AG04450 (cell line): Measurements from ENCODE around the gene SESN3. TPM values are rescaled to one million over a fixed set of nuclear protein-coding genes. Genes with fewer than 3 reads are reported as not detected.
"Not testable (repeated sequence)": the region's sequence is repeated elsewhere in the genome, so short reads cannot be mapped to it uniquely, and the experiment has no call there.

ENCODE experiments used
- CTCF ChIA-PET: fragments of 300-600, 350-600 bp; formaldehyde crosslinking; extraction: SDS; loops from one replicate; lab custom pipeline; 2022; ENCODE audit warnings: antibody characterized with exemption, inconsistent platforms; lab: Charles Lee
- POLR2A ChIA-PET: fragments of 350-600 bp; formaldehyde crosslinking; extraction: SDS; loops from one replicate; lab custom pipeline; 2021; ENCODE audit warnings: antibody characterized with exemption, inconsistent platforms; lab: Yijun Ruan, JAX
- DNase-seq: peaks from one replicate; pipeline ENCODE4 v3.0.0-alpha.2; 2011; ENCODE audit warnings: low read depth, low spot score
- H3K27ac ChIP-seq: one replicate; pipeline ENCODE4 v1.5.1; 2012; ENCODE audit warnings: low read depth, low read length, control low read depth
- H3K27me3 ChIP-seq: one replicate; pipeline ENCODE4 v1.6.0; 2012; ENCODE audit warnings: low read length; ENCODE audit not compliant: control insufficient read depth, insufficient read depth
- H3K4me3 ChIP-seq: 2 replicates; pipeline ENCODE4 v1.5.1; 2011; ENCODE audit warnings: mild to moderate bottlenecking, low read depth, low read length, control low read depth
- H3K9me3 ChIP-seq: 2 replicates; pipeline ENCODE4 v1.5.1; 2012; ENCODE audit warnings: low read length; ENCODE audit not compliant: control insufficient read depth, insufficient read depth
- polyA plus RNA-seq: library from polyadenylated mRNA; depleted of rRNA; stranded (reverse); fragments of >200 nt; gene quantifications from 2 replicates; pipeline ENCODE4 v1.2.3, GENCODE V29; 2011
- TF ChIP-seq, protein P1 (sequence below): IDR thresholded peaks from 2 replicates; pipeline ENCODE4 v1.5.1; 2011; ENCODE audit warnings: low read depth, low read length, control low read depth, inconsistent platforms

The SESN3 gene
- polyA plus RNA-seq, 1 experiment = 4.2 TPM

- CTCF ChIA-PET = no interaction called here
Measured at GRCh38 chr11:95219599-95219998, 11.4 kb downstream of the SESN3 start.

GRCh38 chr11:95218149-95218548 is 12.9 kb downstream of the SESN3 start:
- DNase-seq = no peak
- H3K9me3 ChIP-seq = no peaks in the 10 kb centered on the region
- TF ChIP-seq, protein P1, sequence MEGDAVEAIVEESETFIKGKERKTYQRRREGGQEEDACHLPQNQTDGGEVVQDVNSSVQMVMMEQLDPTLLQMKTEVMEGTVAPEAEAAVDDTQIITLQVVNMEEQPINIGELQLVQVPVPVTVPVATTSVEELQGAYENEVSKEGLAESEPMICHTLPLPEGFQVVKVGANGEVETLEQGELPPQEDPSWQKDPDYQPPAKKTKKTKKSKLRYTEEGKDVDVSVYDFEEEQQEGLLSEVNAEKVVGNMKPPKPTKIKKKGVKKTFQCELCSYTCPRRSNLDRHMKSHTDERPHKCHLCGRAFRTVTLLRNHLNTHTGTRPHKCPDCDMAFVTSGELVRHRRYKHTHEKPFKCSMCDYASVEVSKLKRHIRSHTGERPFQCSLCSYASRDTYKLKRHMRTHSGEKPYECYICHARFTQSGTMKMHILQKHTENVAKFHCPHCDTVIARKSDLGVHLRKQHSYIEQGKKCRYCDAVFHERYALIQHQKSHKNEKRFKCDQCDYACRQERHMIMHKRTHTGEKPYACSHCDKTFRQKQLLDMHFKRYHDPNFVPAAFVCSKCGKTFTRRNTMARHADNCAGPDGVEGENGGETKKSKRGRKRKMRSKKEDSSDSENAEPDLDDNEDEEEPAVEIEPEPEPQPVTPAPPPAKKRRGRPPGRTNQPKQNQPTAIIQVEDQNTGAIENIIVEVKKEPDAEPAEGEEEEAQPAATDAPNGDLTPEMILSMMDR = no peak
- H3K4me3 ChIP-seq = no peak overlapping the region
- POLR2A ChIA-PET = no interaction called here
- H3K27ac ChIP-seq = no peak overlapping the region
- H3K27me3 ChIP-seq = no peaks in the 10 kb centered on the region
- CTCF ChIA-PET = no interaction called here

More at GRCh38 chr11:95219599-95219998, 11.4 kb downstream of the SESN3 start:
- H3K27ac ChIP-seq = no peak overlapping the region
- POLR2A ChIA-PET = no interaction called here
- DNase-seq = no peak
- TF ChIP-seq, protein P1 = no peak
- H3K4me3 ChIP-seq = no peak overlapping the region
- H3K9me3 ChIP-seq = no peaks in the 10 kb centered on the region
- no peaks in the 10 kb centered on the region for H3K27me3 ChIP-seq

- ChIA-PET CTCF (interaction anchor here (1.7 kb wide), 1 partner anchor 493 kb away, joined by 6 read pairs; no protein-coding TSS in a partner anchor), POLR2A (no interaction called here)
- Histone ChIP-seq H3K27ac (no peak overlapping the region), H3K27me3 (no peaks in the 10 kb centered on the region), H3K9me3 (no peaks in the 10 kb centered on the region), H3K4me3 (no peak overlapping the region)
- TF ChIP-seq, protein P1 = no peak
- no peak for DNase-seq
Measured at GRCh38 chr11:95212609-95213008, 18.4 kb downstream of the SESN3 start.

DNA sequence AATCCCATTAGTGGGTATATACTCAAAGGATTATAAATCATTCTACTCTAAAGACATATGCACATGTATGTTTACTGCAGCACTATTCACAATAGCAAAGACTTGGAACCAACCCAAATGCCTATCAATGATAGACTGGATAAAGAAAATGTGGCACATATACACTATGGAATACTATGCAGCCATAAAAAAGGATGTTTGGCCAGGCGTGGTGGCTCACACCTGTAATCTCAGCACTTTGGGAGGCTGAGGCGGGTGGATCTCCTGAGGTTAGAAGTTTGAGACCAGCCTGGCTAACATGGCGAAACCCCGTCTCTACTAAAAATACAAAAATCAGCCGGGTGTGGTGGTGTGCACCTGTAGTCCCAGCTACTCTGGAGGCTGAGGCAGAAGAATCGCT is 21.5 kb downstream of the SESN3 start:
- H3K27ac ChIP-seq, H3K4me3 ChIP-seq, DNase-seq, H3K9me3 ChIP-seq, POLR2A ChIA-PET, H3K27me3 ChIP-seq: not testable (repeated sequence)
- CTCF ChIA-PET = interaction anchor here (1.2 kb wide), 1 partner anchor 496 kb away, joined by 3 read pairs; no protein-coding TSS in a partner anchor

DNA sequence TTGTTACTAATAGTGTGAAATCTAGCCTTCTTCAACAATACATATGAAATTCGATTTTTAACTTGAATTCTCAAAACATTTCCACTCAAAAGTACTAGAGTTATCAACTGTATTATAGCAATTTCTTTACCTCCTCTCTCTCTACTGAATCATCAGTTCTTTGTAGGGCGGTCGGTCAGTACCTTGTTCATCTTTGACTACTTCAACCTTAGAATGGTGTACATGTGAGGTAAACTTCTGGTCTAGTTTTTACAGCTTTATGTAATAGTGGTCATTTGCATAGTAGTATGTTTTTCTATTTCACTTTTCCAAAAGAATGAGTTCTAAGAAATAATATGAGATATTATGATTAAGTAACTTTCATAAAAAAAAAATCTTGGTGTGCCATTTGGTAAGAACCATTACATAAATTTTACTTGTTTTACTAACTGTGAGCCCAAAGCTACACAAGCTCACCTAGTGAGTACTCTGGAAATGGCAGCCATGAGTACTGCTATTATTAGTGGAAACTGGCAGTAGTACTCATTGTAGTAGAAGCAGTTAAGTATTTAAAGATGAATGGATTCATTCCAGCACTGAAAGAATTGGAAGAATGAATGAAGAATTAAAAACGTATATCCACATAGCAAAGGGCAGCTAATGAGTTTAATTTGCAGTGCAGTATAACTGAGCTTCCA is 30.1 kb downstream of the SESN3 start:
- ChIA-PET CTCF (interaction anchor here (1.1 to 1.9 kb wide), 2 partner anchors 505 to 564 kb away, joined by 3 to 9 read pairs; no protein-coding TSS in a partner anchor), POLR2A (no interaction called here)
- Histone ChIP-seq H3K27me3 (no peaks in the 10 kb centered on the region), H3K27ac (no peak overlapping the region), H3K4me3 (no peak overlapping the region), H3K9me3 (no peaks in the 10 kb centered on the region)
- TF ChIP-seq, protein P1 = no peak
- DNase-seq = no peak
